ENCODE results near the gene GRAMD1C.
A peak's percentile ranks its signal among the peaks of the same experiment; 100 is the strongest.
"Not testable (repeated sequence)": the region's sequence is repeated elsewhere in the genome, so short reads cannot be mapped to it uniquely, and the experiment has no call there.

Gene GRAMD1C

DNA sequence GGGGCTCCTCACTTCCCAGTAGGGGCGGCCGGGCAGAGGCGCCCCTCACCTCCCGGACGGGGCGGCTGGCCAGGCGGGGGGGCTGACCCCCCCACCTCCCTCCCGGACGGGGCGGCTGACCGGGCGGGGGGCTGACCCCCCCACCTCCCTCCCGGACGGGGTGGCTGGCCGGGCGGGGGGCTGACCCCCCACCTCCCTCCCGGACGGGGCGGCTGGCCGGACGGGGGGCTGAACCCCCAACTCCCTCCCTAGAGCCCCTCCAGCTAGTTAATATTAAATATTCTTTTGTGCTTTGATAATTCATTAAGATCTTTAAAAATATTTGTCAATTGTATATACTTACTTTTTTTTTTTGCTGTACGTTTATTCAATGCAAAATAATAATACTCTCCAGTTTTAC, 11.3 kb downstream of the GRAMD1C start:
- 94% methylated on average over 1 of the region's 22 CpGs for WGBS
- not testable (repeated sequence) for H3K4me1 ChIP-seq (ENCODE audit: control insufficient read depth, insufficient read depth, low read depth, low read length); H3K79me1 ChIP-seq (replicated peaks; ENCODE audit: low read length, poor library complexity, severe bottlenecking); H3K9me3 ChIP-seq (ENCODE audit: control insufficient read depth, low read length); H2BK12ac ChIP-seq (ENCODE audit: low read length in 2 of 2); H3K27ac ChIP-seq (ENCODE audit: low read length, poor library complexity, severe bottlenecking); H3K14ac ChIP-seq (ENCODE audit: low read length in 2 of 2); H4K91ac ChIP-seq (ENCODE audit: low read length); DNase-seq; H2BK120ac ChIP-seq (ENCODE audit: low read depth, low read length); H3K4me3 ChIP-seq (ENCODE audit: insufficient read depth in 1 of 2, low read depth in 1 of 2, low read length in 2 of 2); H2BK5ac ChIP-seq (ENCODE audit: low read depth, low read length, poor library complexity, severe bottlenecking); H4K8ac ChIP-seq (ENCODE audit: low read length); H3K9ac ChIP-seq (ENCODE audit: low read length); H3K36me3 ChIP-seq (ENCODE audit: control insufficient read depth in 1 of 2, insufficient read depth in 2 of 2, low read depth in 1 of 2, low read length in 2 of 2); H3K27me3 ChIP-seq (ENCODE audit: control insufficient read depth in 1 of 2, insufficient read depth in 1 of 2, low read length in 2 of 2); H2AFZ ChIP-seq (ENCODE audit: low read depth, low read length); H3K4ac ChIP-seq (ENCODE audit: low read depth in 1 of 2, low read length in 2 of 2); H3K4me2 ChIP-seq (ENCODE audit: low read length, poor library complexity, severe bottlenecking); H3K23ac ChIP-seq (ENCODE audit: low read length in 2 of 2); H3K18ac ChIP-seq (ENCODE audit: low read depth in 1 of 2, low read length in 2 of 2); H2BK15ac ChIP-seq (ENCODE audit: low read depth, poor library complexity, severe bottlenecking); H2AK5ac ChIP-seq (ENCODE audit: low read length, severe bottlenecking)

DNA sequence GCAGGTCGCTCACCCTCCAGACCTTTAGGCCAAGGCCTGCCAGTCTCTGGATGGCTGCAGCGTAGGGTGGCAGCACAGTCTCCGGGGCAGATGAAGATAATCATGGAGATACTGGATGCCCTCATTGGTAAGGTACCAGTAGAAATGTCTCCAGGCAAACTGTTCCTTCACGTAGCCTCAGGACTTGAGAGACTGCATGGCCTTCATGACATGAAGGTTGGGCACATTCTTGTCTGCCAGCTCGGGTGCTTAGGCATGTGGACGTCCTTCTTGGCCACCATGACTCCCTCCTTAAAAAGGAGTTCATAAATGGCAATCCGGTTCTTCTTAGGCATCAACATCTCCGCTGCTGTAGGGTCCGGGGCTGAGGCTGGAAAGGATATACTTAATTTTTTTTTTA, 11.8 kb downstream of the GRAMD1C start:
- not testable (repeated sequence) for H3K27ac ChIP-seq (ENCODE audit: low read length, poor library complexity, severe bottlenecking); H3K23ac ChIP-seq (ENCODE audit: low read length in 2 of 2)

DNA sequence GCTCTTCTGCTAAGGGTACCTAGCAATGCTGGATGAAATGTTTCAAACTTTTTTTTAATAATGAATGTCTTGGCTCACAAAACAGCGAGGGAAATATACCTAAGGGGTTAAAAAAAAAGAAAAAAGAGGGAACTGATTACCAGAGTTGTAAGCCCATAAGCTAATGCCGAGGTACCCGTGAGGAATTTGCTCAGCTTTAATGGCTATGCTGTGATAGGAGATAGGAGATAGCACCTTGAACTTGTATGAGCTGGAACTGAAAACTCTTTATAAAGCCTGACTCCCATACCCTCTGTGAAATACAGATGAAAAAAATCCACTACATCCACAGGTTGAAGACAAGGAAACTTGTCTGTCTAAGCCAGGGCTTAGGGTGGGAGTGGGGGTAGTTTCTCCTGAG, 13.9 kb downstream of the GRAMD1C start:
- H3K27me3 ChIP-seq (ENCODE audit: control insufficient read depth in 1 of 2, insufficient read depth in 1 of 2, low read length in 2 of 2), result peaks cover 0 to 2% of the 10 kb centered on the region in 2 experiments
- H3K79me1 ChIP-seq (replicated peaks; ENCODE audit: low read length, poor library complexity, severe bottlenecking), result no peaks in the 10 kb centered on the region
- no peak overlapping the region for H2BK15ac ChIP-seq (ENCODE audit: low read depth, poor library complexity, severe bottlenecking)
- no peak overlapping the region for H2BK5ac ChIP-seq (ENCODE audit: low read depth, low read length, poor library complexity, severe bottlenecking)
- no peak overlapping the region for H3K27ac ChIP-seq (ENCODE audit: low read length, poor library complexity, severe bottlenecking)
- H3K18ac ChIP-seq (ENCODE audit: low read depth in 1 of 2, low read length in 2 of 2), result no peak overlapping the region
- H3K4me3 ChIP-seq (ENCODE audit: insufficient read depth in 1 of 2, low read depth in 1 of 2, low read length in 2 of 2), result no peak overlapping the region
- H3K23ac ChIP-seq (ENCODE audit: low read length in 2 of 2), result no peak overlapping the region
- no peak overlapping the region for H3K9ac ChIP-seq (ENCODE audit: low read length)
- H3K4ac ChIP-seq (ENCODE audit: low read depth in 1 of 2, low read length in 2 of 2), result no peak overlapping the region
- no peak overlapping the region for H2AFZ ChIP-seq (ENCODE audit: low read depth, low read length)
- no peak overlapping the region for H2BK120ac ChIP-seq (ENCODE audit: low read depth, low read length)
- no peak for DNase-seq
- no peaks in the 10 kb centered on the region for H3K4me1 ChIP-seq (ENCODE audit: control insufficient read depth, insufficient read depth, low read depth, low read length)
- peaks cover 0 to 4% of the 10 kb centered on the region in 2 experiments for H3K36me3 ChIP-seq (ENCODE audit: control insufficient read depth in 1 of 2, insufficient read depth in 2 of 2, low read depth in 1 of 2, low read length in 2 of 2)
- H2BK12ac ChIP-seq (ENCODE audit: low read length in 2 of 2), result no peak overlapping the region
- no peak overlapping the region for H2AK5ac ChIP-seq (ENCODE audit: low read length, severe bottlenecking)
- no peak overlapping the region for H3K4me2 ChIP-seq (ENCODE audit: low read length, poor library complexity, severe bottlenecking)
- WGBS, result 99% methylated on average over 3 of the region's 3 CpGs
- no peak overlapping the region for H4K8ac ChIP-seq (ENCODE audit: low read length)
- H3K14ac ChIP-seq (ENCODE audit: low read length in 2 of 2), result no peak overlapping the region
- no peak overlapping the region for H4K91ac ChIP-seq (ENCODE audit: low read length)
- H3K9me3 ChIP-seq (ENCODE audit: control insufficient read depth, low read length), result no peaks in the 10 kb centered on the region

More for the DNA sequence above, 11.8 kb downstream of the GRAMD1C start:
- not testable (repeated sequence) for H4K8ac ChIP-seq (ENCODE audit: low read length); H3K18ac ChIP-seq (ENCODE audit: low read depth in 1 of 2, low read length in 2 of 2); H3K4me1 ChIP-seq (ENCODE audit: control insufficient read depth, insufficient read depth, low read depth, low read length); H2BK15ac ChIP-seq (ENCODE audit: low read depth, poor library complexity, severe bottlenecking); H2BK5ac ChIP-seq (ENCODE audit: low read depth, low read length, poor library complexity, severe bottlenecking); H3K27me3 ChIP-seq (ENCODE audit: control insufficient read depth in 1 of 2, insufficient read depth in 1 of 2, low read length in 2 of 2); H2BK12ac ChIP-seq (ENCODE audit: low read length in 2 of 2); DNase-seq; H2AFZ ChIP-seq (ENCODE audit: low read depth, low read length); H2BK120ac ChIP-seq (ENCODE audit: low read depth, low read length); H3K36me3 ChIP-seq (ENCODE audit: control insufficient read depth in 1 of 2, insufficient read depth in 2 of 2, low read depth in 1 of 2, low read length in 2 of 2); H4K91ac ChIP-seq (ENCODE audit: low read length); H2AK5ac ChIP-seq (ENCODE audit: low read length, severe bottlenecking); H3K9me3 ChIP-seq (ENCODE audit: control insufficient read depth, low read length); H3K9ac ChIP-seq (ENCODE audit: low read length); H3K14ac ChIP-seq (ENCODE audit: low read length in 2 of 2); H3K4me3 ChIP-seq (ENCODE audit: insufficient read depth in 1 of 2, low read depth in 1 of 2, low read length in 2 of 2); H3K4me2 ChIP-seq (ENCODE audit: low read length, poor library complexity, severe bottlenecking); H3K4ac ChIP-seq (ENCODE audit: low read depth in 1 of 2, low read length in 2 of 2); H3K79me1 ChIP-seq (replicated peaks; ENCODE audit: low read length, poor library complexity, severe bottlenecking)
- 99% methylated on average over 6 of the region's 9 CpGs for WGBS

DNA sequence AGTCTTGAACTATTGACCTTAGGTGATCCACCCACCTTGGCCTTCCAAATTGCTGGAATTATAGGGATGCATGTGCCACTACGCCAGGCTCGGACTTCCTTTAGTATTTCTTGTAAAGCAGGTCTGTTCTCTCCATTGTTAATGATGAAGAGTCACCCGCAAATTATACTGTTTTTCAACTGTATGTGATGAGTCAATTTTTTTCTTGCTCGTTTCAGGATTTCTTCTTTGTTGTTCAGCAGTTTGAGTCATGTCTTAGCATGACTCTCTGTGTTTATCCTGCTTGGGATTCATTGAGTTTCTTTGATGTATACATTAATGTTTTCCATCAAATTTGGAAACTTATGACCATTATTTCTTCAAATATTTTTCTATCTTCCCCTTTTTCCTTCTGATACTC, 28.9 kb downstream of the GRAMD1C start:
- H2BK12ac ChIP-seq (ENCODE audit: low read length in 2 of 2), result no peak overlapping the region
- no peaks in the 10 kb centered on the region for H3K9me3 ChIP-seq (ENCODE audit: control insufficient read depth, low read length)
- peak overlapping the region; percentile 50 for H3K9ac ChIP-seq (ENCODE audit: low read length)
- H3K79me1 ChIP-seq (replicated peaks; ENCODE audit: low read length, poor library complexity, severe bottlenecking), result no peaks in the 10 kb centered on the region
- H3K14ac ChIP-seq (ENCODE audit: low read length in 2 of 2), result no peak overlapping the region
- H2BK5ac ChIP-seq (ENCODE audit: low read depth, low read length, poor library complexity, severe bottlenecking), result no peak overlapping the region
- H3K18ac ChIP-seq (ENCODE audit: low read depth in 1 of 2, low read length in 2 of 2), result no peak overlapping the region
- H3K23ac ChIP-seq (ENCODE audit: low read length in 2 of 2), result no peak overlapping the region
- 78% methylated on average over 4 of the region's 4 CpGs for WGBS
- no peak overlapping the region for H3K4ac ChIP-seq (ENCODE audit: low read depth in 1 of 2, low read length in 2 of 2)
- no peak overlapping the region for H2BK15ac ChIP-seq (ENCODE audit: low read depth, poor library complexity, severe bottlenecking)
- no peaks in the 10 kb centered on the region for H3K36me3 ChIP-seq (ENCODE audit: control insufficient read depth in 1 of 2, insufficient read depth in 2 of 2, low read depth in 1 of 2, low read length in 2 of 2)
- no peak overlapping the region for H2BK120ac ChIP-seq (ENCODE audit: low read depth, low read length)
- H4K91ac ChIP-seq (ENCODE audit: low read length), result no peak overlapping the region
- no peak overlapping the region for H3K27ac ChIP-seq (ENCODE audit: low read length, poor library complexity, severe bottlenecking)
- no peaks in the 10 kb centered on the region for H3K4me1 ChIP-seq (ENCODE audit: control insufficient read depth, insufficient read depth, low read depth, low read length)
- peak; percentile 14 for DNase-seq
- no peak overlapping the region for H2AK5ac ChIP-seq (ENCODE audit: low read length, severe bottlenecking)
- H2AFZ ChIP-seq (ENCODE audit: low read depth, low read length), result no peak overlapping the region
- no peak overlapping the region for H3K4me3 ChIP-seq (ENCODE audit: insufficient read depth in 1 of 2, low read depth in 1 of 2, low read length in 2 of 2)
- no peaks in the 10 kb centered on the region for H3K27me3 ChIP-seq (ENCODE audit: control insufficient read depth in 1 of 2, insufficient read depth in 1 of 2, low read length in 2 of 2)
- no peak overlapping the region for H3K4me2 ChIP-seq (ENCODE audit: low read length, poor library complexity, severe bottlenecking)
- no peak overlapping the region for H4K8ac ChIP-seq (ENCODE audit: low read length)

All from mesenchymal stem cell (in vitro differentiated cells and primary cell).